ENCODE results near the gene CDT1. TPM values are rescaled to one million over a fixed set of nuclear protein-coding genes. Genes with fewer than 3 reads are reported as not detected.

CDT1 gene
- total RNA-seq, 1 experiment from 2014 or later, result 160 TPM

- H4K20me1 ChIP-seq (ENCODE audit: insufficient read depth), result peaks cover 11% of the 10 kb centered on the region; the same call in 1 of the 2 replicates
- H3K79me2 ChIP-seq (ENCODE audit: insufficient read depth, low read length), result peaks cover 99% of the 10 kb centered on the region
- DNase-seq (ENCODE audit: low read depth, low spot score), result no peak
- no peak overlapping the region for H3K4me3 ChIP-seq (replicated peaks in 1 of 2; ENCODE audit: low read depth in 1 of 2, low read length in 2 of 2)
- H3K9ac ChIP-seq (ENCODE audit: low read length), result no peak overlapping the region
- peaks cover 0 to 7% of the 10 kb centered on the region in 2 experiments; a peak in 1 of 4 replicates for H3K36me3 ChIP-seq (ENCODE audit: control insufficient read depth in 1 of 2, insufficient read depth in 2 of 2, low read length in 2 of 2)
- ChIA-PET RAD21 (ENCODE audit: low non-redundant PET in 1 of 2, low total read pairs in 2 of 2, uncharacterized antibody in 2 of 2, unreplicated experiment in 2 of 2) (no interaction called here), POLR2A (no interaction called here), CTCF (no interaction called here)
- no TSS peak for BruUV-seq (replicated peaks)
- intact Hi-C loops (cut with micrococcal nuclease), result no loop called here
- no peak for ATAC-seq
- no peaks in the 10 kb centered on the region for H3K9me2 ChIP-seq (ENCODE audit: insufficient read depth)
- TF ChIP-seq EZH2phosphoT487 (IDR thresholded peaks at IDR 0.05; ENCODE audit: borderline replicate concordance) (no peak), ZFX (IDR thresholded peaks at IDR 0.05) (no peak), ATF3 (IDR thresholded peaks at IDR 0.05) (no peak)
- TF ChIP-seq, protein P1, sequence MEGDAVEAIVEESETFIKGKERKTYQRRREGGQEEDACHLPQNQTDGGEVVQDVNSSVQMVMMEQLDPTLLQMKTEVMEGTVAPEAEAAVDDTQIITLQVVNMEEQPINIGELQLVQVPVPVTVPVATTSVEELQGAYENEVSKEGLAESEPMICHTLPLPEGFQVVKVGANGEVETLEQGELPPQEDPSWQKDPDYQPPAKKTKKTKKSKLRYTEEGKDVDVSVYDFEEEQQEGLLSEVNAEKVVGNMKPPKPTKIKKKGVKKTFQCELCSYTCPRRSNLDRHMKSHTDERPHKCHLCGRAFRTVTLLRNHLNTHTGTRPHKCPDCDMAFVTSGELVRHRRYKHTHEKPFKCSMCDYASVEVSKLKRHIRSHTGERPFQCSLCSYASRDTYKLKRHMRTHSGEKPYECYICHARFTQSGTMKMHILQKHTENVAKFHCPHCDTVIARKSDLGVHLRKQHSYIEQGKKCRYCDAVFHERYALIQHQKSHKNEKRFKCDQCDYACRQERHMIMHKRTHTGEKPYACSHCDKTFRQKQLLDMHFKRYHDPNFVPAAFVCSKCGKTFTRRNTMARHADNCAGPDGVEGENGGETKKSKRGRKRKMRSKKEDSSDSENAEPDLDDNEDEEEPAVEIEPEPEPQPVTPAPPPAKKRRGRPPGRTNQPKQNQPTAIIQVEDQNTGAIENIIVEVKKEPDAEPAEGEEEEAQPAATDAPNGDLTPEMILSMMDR (IDR thresholded peaks at IDR 0.05 in 2 of 3, conservative IDR thresholded peaks at IDR 0.05 in 1 of 3; ENCODE audit: borderline replicate concordance in 1 of 3, insufficient read depth in 1 of 3, low read depth in 2 of 3, low read length in 2 of 3), result no peak
- H2AFZ ChIP-seq (ENCODE audit: low read depth, low read length, poor library complexity, severe bottlenecking), result no peak overlapping the region
- no peak overlapping the region for H3K27ac ChIP-seq (ENCODE audit: low read depth, low read length)
- H3K27me3 ChIP-seq (ENCODE audit: insufficient read depth, low read length), result no peaks in the 10 kb centered on the region
- H3K4me1 ChIP-seq (ENCODE audit: control insufficient read depth in 1 of 2, insufficient read depth in 2 of 2, low read length in 2 of 2), result peaks cover 47 to 60% of the 10 kb centered on the region in 2 experiments
- no peak overlapping the region for H3K4me2 ChIP-seq (ENCODE audit: low read length)
- H3K9me3 ChIP-seq (ENCODE audit: control insufficient read depth in 1 of 2, insufficient read depth in 1 of 2, low read depth in 1 of 2, low read length in 2 of 2), result no peaks in the 10 kb centered on the region
These were observed 27.8 kb upstream of the CDT1 start for GRCh38 chr16:88775825-88776224.

DNA sequence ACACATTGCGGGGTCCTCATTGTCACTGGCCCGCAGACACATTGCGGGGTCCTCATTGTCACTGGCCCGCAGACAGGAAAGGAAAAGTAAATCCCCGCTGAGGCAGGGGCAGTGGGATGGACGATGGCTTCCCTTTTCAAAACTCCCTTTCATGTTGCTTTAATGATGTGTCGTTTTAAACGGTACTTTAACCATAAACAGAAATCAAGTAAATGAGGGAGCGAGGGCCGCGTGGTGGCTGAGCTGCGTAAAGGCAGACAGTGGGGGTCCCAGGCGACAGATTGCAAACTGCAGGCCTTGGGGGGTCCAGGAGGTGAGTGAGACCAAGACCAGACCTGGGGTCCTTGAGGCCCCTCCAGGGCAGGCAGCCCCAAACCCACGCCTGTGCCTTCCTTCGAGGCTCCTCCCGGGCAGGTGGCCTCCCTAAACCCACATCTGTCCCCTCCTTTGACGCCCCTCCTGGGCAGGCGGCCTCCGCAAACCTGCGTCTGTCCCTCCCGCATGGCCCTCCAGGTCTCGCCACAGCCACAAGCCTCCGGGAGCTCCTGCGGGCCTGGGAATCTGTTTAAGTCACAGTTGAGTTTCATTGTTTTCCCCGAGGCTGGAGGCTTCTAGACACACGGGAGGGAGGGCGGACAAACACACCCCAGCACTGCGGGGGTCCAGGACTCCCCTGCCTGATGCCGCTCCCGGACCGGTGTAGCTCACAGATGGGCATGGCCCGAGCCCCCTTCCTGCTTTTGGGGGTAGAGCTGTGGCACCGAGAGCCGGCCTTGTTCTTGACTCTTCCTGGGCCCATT is 25.9 kb upstream of the CDT1 start:
- ChIA-PET RAD21 (ENCODE audit: low non-redundant PET in 1 of 2, low total read pairs in 2 of 2, uncharacterized antibody in 2 of 2, unreplicated experiment in 2 of 2) (no interaction called here), CTCF (no interaction called here), POLR2A (no interaction called here)
- Histone ChIP-seq H3K79me2 (ENCODE audit: insufficient read depth, low read length) (peaks cover 99% of the 10 kb centered on the region), H3K27me3 (ENCODE audit: insufficient read depth, low read length) (no peaks in the 10 kb centered on the region), H3K9me3 (ENCODE audit: control insufficient read depth in 1 of 2, insufficient read depth in 1 of 2, low read depth in 1 of 2, low read length in 2 of 2) (no peaks in the 10 kb centered on the region), H3K27ac (ENCODE audit: low read depth, low read length) (peak overlapping the region; percentile 8; the same call in 1 of the 2 replicates), H3K4me2 (ENCODE audit: low read length) (no peak overlapping the region), H2AFZ (ENCODE audit: low read depth, low read length, poor library complexity, severe bottlenecking) (no peak overlapping the region), H3K9me2 (ENCODE audit: insufficient read depth) (no peaks in the 10 kb centered on the region), H3K4me3 (replicated peaks in 1 of 2; ENCODE audit: low read depth in 1 of 2, low read length in 2 of 2) (no peak overlapping the region), H3K4me1 (ENCODE audit: control insufficient read depth in 1 of 2, insufficient read depth in 2 of 2, low read length in 2 of 2) (peaks cover 51 to 61% of the 10 kb centered on the region in 2 experiments), H3K9ac (ENCODE audit: low read length) (no peak overlapping the region), H4K20me1 (ENCODE audit: insufficient read depth) (peaks cover 11% of the 10 kb centered on the region; the same call in 1 of the 2 replicates), H3K36me3 (ENCODE audit: control insufficient read depth in 1 of 2, insufficient read depth in 2 of 2, low read length in 2 of 2) (peaks cover 0 to 7% of the 10 kb centered on the region in 2 experiments; a peak in 1 of 4 replicates)
- ATAC-seq (no peak), DNase-seq (ENCODE audit: low read depth, low spot score) (no peak)
- no TSS peak for BruUV-seq (replicated peaks)
- intact Hi-C loops (cut with micrococcal nuclease), result no loop called here
- no peak for TF ChIP-seq EZH2phosphoT487 (IDR thresholded peaks at IDR 0.05; ENCODE audit: borderline replicate concordance)
- no peak for TF ChIP-seq ZBTB33 (IDR thresholded peaks at IDR 0.05; ENCODE audit: extremely low read depth, insufficient replicate concordance, low read length)
- no peak for TF ChIP-seq FOSL1 (IDR thresholded peaks at IDR 0.05; ENCODE audit: low read depth)
- TF ChIP-seq, protein P1 (IDR thresholded peaks at IDR 0.05 in 2 of 3, conservative IDR thresholded peaks at IDR 0.05 in 1 of 3; ENCODE audit: borderline replicate concordance in 1 of 3, insufficient read depth in 1 of 3, low read depth in 2 of 3, low read length in 2 of 3), result no peak
- no peak for TF ChIP-seq MAX (IDR thresholded peaks at IDR 0.05)
- no peak for TF ChIP-seq ZNF274 (IDR thresholded peaks at IDR 0.05; ENCODE audit: low read depth, low read length)
